GM12892 (cell line): ENCODE measurements around the gene CEP104.

Experiments
- POLR2A ChIP-seq: IDR thresholded peaks from 2 replicates; pipeline ENCODE4 v1.6.1; 2011; ENCODE audit warnings: low read depth, low read length, control low read depth
- TAF1 ChIP-seq: IDR thresholded peaks from 2 replicates; pipeline ENCODE4 v1.6.1; 2011; ENCODE audit warnings: low read depth, mild to moderate bottlenecking, control low read depth, low read length, borderline replicate concordance

DNA sequence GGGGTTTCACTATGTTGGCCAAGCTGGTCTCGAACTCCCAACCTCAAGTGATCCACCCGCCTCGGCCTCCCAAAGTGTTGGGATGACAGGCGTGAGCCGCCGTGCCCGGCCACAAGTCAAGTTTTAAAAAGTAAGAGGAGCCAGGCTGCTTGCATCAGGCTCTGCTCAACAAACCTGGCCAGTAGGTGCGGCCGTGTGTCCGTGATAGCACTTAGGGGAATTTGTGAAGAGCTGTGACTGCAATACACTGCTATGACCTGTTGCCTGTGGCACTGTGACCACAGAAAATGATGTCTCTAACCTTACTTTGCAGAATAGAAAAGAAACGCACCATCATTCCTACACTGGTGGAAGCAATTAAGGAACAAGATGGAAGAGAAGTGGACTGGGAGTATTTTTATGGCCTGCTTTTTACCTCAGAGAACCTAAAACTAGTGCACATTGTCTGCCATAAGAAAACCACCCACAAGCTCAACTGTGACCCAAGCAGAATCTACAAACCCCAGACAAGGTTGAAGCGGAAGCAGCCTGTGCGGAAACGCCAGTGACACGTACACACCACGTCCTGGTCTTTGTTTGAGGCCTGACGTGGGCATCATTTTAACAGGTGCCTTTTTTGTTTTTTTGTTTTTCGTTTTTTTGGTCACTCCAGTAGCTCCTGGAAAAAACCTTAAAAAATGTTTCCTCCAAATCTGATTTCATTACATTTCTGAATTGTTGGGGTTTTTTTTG is 26.3 kb upstream of the CEP104 start:
- TF ChIP-seq POLR2A (no peak), TAF1 (no peak)
